ENCODE data around the gene HDC.

The HDC gene

GRCh38 chr15:50252556-50252955 is 13.0 kb downstream of the HDC start:
- no peak for DNase-seq (ENCODE audit: low read depth)
- no peak overlapping the region for H3K4me3 ChIP-seq (ENCODE audit: low read depth, low read length)
- no peak for TF ChIP-seq MYC (IDR thresholded peaks at IDR 0.05; ENCODE audit: low read depth, low read length)
- TF ChIP-seq CTCF (IDR thresholded peaks at IDR 0.05; ENCODE audit: low read depth, low read length) = no peak
- TF ChIP-seq POLR2A (IDR thresholded peaks at IDR 0.05; ENCODE audit: extremely low read depth, insufficient read length) = no peak
- TF ChIP-seq MAX (IDR thresholded peaks at IDR 0.05; ENCODE audit: low read depth, low read length) = no peak

- TF ChIP-seq MAX (IDR thresholded peaks at IDR 0.05; ENCODE audit: low read depth, low read length) = no peak
- TF ChIP-seq CTCF (IDR thresholded peaks at IDR 0.05; ENCODE audit: low read depth, low read length) = no peak
- no peak for TF ChIP-seq MYC (IDR thresholded peaks at IDR 0.05; ENCODE audit: low read depth, low read length)
- TF ChIP-seq POLR2A (IDR thresholded peaks at IDR 0.05; ENCODE audit: extremely low read depth, insufficient read length) = no peak
- no peak for DNase-seq (ENCODE audit: low read depth)
- no peak overlapping the region for H3K4me3 ChIP-seq (ENCODE audit: low read depth, low read length)
Measured at GRCh38 chr15:50251638-50252182, 13.8 kb downstream of the HDC start.

- no peak for DNase-seq (ENCODE audit: low read depth)
- TF ChIP-seq CTCF (IDR thresholded peaks at IDR 0.05; ENCODE audit: low read depth, low read length) (no peak), MAX (IDR thresholded peaks at IDR 0.05; ENCODE audit: low read depth, low read length) (no peak), MYC (IDR thresholded peaks at IDR 0.05; ENCODE audit: low read depth, low read length) (no peak), POLR2A (IDR thresholded peaks at IDR 0.05; ENCODE audit: extremely low read depth, insufficient read length) (no peak)
- no peak overlapping the region for H3K4me3 ChIP-seq (ENCODE audit: low read depth, low read length)
Measured at GRCh38 chr15:50250760-50251394, 14.6 kb downstream of the HDC start.

- TF ChIP-seq POLR2A (IDR thresholded peaks at IDR 0.05; ENCODE audit: extremely low read depth, insufficient read length) (no peak), MAX (IDR thresholded peaks at IDR 0.05; ENCODE audit: low read depth, low read length) (no peak), MYC (IDR thresholded peaks at IDR 0.05; ENCODE audit: low read depth, low read length) (no peak), CTCF (IDR thresholded peaks at IDR 0.05; ENCODE audit: low read depth, low read length) (no peak)
- no peak for DNase-seq (ENCODE audit: low read depth)
- H3K4me3 ChIP-seq (ENCODE audit: low read depth, low read length) = no peak overlapping the region
Measured at GRCh38 chr15:50249704-50250103, 15.8 kb downstream of the HDC start.

GRCh38 chr15:50248994-50249582 is 16.4 kb downstream of the HDC start:
- DNase-seq (ENCODE audit: low read depth) = peak; percentile 41
- TF ChIP-seq MYC (IDR thresholded peaks at IDR 0.05; ENCODE audit: low read depth, low read length) (no peak), MAX (IDR thresholded peaks at IDR 0.05; ENCODE audit: low read depth, low read length) (no peak), CTCF (IDR thresholded peaks at IDR 0.05; ENCODE audit: low read depth, low read length) (no peak)
- H3K4me3 ChIP-seq (ENCODE audit: low read depth, low read length) = no peak overlapping the region
